ENCODE measurements around the gene CCDC121. TPM values are rescaled to one million over a fixed set of nuclear protein-coding genes. Genes with fewer than 3 reads are reported as not detected.

Gene CCDC121
- total and polyA plus RNA-seq, 9 of the 15 experiments (the other 6 are each of a cell fraction or from before 2014, with no cell fraction given), result 2.2 to 4.7 (median 4.1) TPM

- TF ChIP-seq, protein P1, sequence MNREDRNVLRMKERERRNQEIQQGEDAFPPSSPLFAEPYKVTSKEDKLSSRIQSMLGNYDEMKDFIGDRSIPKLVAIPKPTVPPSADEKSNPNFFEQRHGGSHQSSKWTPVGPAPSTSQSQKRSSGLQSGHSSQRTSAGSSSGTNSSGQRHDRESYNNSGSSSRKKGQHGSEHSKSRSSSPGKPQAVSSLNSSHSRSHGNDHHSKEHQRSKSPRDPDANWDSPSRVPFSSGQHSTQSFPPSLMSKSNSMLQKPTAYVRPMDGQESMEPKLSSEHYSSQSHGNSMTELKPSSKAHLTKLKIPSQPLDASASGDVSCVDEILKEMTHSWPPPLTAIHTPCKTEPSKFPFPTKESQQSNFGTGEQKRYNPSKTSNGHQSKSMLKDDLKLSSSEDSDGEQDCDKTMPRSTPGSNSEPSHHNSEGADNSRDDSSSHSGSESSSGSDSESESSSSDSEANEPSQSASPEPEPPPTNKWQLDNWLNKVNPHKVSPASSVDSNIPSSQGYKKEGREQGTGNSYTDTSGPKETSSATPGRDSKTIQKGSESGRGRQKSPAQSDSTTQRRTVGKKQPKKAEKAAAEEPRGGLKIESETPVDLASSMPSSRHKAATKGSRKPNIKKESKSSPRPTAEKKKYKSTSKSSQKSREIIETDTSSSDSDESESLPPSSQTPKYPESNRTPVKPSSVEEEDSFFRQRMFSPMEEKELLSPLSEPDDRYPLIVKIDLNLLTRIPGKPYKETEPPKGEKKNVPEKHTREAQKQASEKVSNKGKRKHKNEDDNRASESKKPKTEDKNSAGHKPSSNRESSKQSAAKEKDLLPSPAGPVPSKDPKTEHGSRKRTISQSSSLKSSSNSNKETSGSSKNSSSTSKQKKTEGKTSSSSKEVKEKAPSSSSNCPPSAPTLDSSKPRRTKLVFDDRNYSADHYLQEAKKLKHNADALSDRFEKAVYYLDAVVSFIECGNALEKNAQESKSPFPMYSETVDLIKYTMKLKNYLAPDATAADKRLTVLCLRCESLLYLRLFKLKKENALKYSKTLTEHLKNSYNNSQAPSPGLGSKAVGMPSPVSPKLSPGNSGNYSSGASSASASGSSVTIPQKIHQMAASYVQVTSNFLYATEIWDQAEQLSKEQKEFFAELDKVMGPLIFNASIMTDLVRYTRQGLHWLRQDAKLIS (CRISPR knock-in tag; IDR thresholded peaks at IDR 0.05), result no peak
- TF ChIP-seq NR2C1 (IDR thresholded peaks at IDR 0.05) (no peak), NR2C1 (tag; IDR thresholded peaks at IDR 0.05) (no peak), KDM5B (IDR thresholded peaks at IDR 0.05; ENCODE audit: insufficient replicate concordance, low read depth, low read length) (peak; percentile 98), MTA1 (IDR thresholded peaks at IDR 0.05; ENCODE audit: borderline replicate concordance) (peak; percentile 52; the same call in 1 of the 2 replicates), MLX (CRISPR knock-in tag; conservative IDR thresholded peaks at IDR 0.05) (no peak), ZNF707 (CRISPR knock-in tag; conservative IDR thresholded peaks at IDR 0.05) (no peak), TOE1 (IDR thresholded peaks at IDR 0.05; ENCODE audit: borderline replicate concordance) (peak; percentile 76; the same call in 1 of the 2 replicates), TOE1 (CRISPR knock-in tag; IDR thresholded peaks at IDR 0.05; ENCODE audit: borderline replicate concordance, low read depth) (no peak), TAF7 (tag; IDR thresholded peaks at IDR 0.05) (peak; percentile 95), ESRRA (IDR thresholded peaks at IDR 0.05; ENCODE audit: borderline replicate concordance, low read depth) (peak; percentile 64; the same call in 1 of the 2 replicates), ZNF407 (IDR thresholded peaks at IDR 0.05; ENCODE audit: low read depth) (no peak), NFRKB (IDR thresholded peaks at IDR 0.05; ENCODE audit: low read depth) (peak; percentile 82; the same call in 1 of the 2 replicates), HDGF (IDR thresholded peaks at IDR 0.05) (no peak)
Observed at GRCh38 chr2:27628767-27629709, at the start of gene CCDC121, which contains the start of gene GPN1 (continued).

All from K562 (cell line).